Skeletal muscle cell (primary cell): Measurements from ENCODE around the gene PTGIS.

Experiments used
- DNase-seq: peaks from one replicate; pipeline ENCODE4 v3.0.0-alpha.2; 2010; ENCODE audit warnings: low read depth
- H3K4me3 ChIP-seq: 2 replicates; pipeline ENCODE4 v1.5.1; 2011; ENCODE audit warnings: low read depth, mild to moderate bottlenecking, control low read depth, low read length, moderate library complexity

Gene PTGIS

GRCh38 chr20:49481116-49481515, 86.8 kb downstream of the PTGIS start:
- DNase-seq, result no peak

GRCh38 chr20:49480236-49480635, 87.7 kb downstream of the PTGIS start:
- no peak overlapping the region for H3K4me3 ChIP-seq
- DNase-seq, result no peak

More at GRCh38 chr20:49481116-49481515, 86.8 kb downstream of the PTGIS start:
- no peak overlapping the region for H3K4me3 ChIP-seq

GRCh38 chr20:49479785-49480184, 88.2 kb downstream of the PTGIS start:
- no peak overlapping the region for H3K4me3 ChIP-seq
- no peak for DNase-seq

- no peak for DNase-seq
- H3K4me3 ChIP-seq, result no peak overlapping the region
These were observed 88.9 kb downstream of the PTGIS start for GRCh38 chr20:49478754-49479689.

GRCh38 chr20:49478266-49478665, 89.7 kb downstream of the PTGIS start:
- no peak for DNase-seq
- no peak overlapping the region for H3K4me3 ChIP-seq

GRCh38 chr20:49477200-49477599, 90.7 kb downstream of the PTGIS start:
- no peak for DNase-seq
- H3K4me3 ChIP-seq, result no peak overlapping the region

- no peak overlapping the region for H3K4me3 ChIP-seq
- DNase-seq, result no peak
These were observed 92.0 kb downstream of the PTGIS start for GRCh38 chr20:49476016-49476355.

- no peak overlapping the region for H3K4me3 ChIP-seq
- no peak for DNase-seq
These were observed 92.5 kb downstream of the PTGIS start for GRCh38 chr20:49475292-49476015.

GRCh38 chr20:49471397-49471796, 96.5 kb downstream of the PTGIS start:
- DNase-seq, result no peak
- H3K4me3 ChIP-seq, result no peak overlapping the region

GRCh38 chr20:49470922-49471321, 97.0 kb downstream of the PTGIS start:
- DNase-seq, result no peak
- H3K4me3 ChIP-seq, result no peak overlapping the region

GRCh38 chr20:49469060-49469459, 98.9 kb downstream of the PTGIS start:
- H3K4me3 ChIP-seq, result no peak overlapping the region
- no peak for DNase-seq

- H3K4me3 ChIP-seq, result no peak overlapping the region
- DNase-seq, result no peak
These were observed 99.5 kb downstream of the PTGIS start for GRCh38 chr20:49468412-49468811.

- no peak overlapping the region for H3K4me3 ChIP-seq
- no peak for DNase-seq
These were observed 101.6 kb downstream of the PTGIS start for GRCh38 chr20:49466114-49466912.

GRCh38 chr20:49464556-49464955, 103.4 kb downstream of the PTGIS start:
- DNase-seq, result no peak
- H3K4me3 ChIP-seq, result no peak overlapping the region

GRCh38 chr20:49462626-49463025, 105.3 kb downstream of the PTGIS start:
- no peak for DNase-seq
- H3K4me3 ChIP-seq, result no peak overlapping the region

- H3K4me3 ChIP-seq, result no peak overlapping the region
- no peak for DNase-seq
These were observed 105.9 kb downstream of the PTGIS start for GRCh38 chr20:49461894-49462620.

GRCh38 chr20:49460916-49461315, 107.0 kb downstream of the PTGIS start:
- no peak overlapping the region for H3K4me3 ChIP-seq
- no peak for DNase-seq

GRCh38 chr20:49460131-49460530, 107.8 kb downstream of the PTGIS start:
- no peak overlapping the region for H3K4me3 ChIP-seq
- no peak for DNase-seq

- DNase-seq, result no peak
- H3K4me3 ChIP-seq, result no peak overlapping the region
These were observed 108.3 kb downstream of the PTGIS start for GRCh38 chr20:49459684-49460083.
